Measurements from ENCODE around the gene STAT5A.

STAT5A gene

GRCh38 chr17:42266918-42267766, 21.2 kb upstream of the STAT5A start:
- no peak overlapping the region for H3K4me3 ChIP-seq (ENCODE audit: low read depth, low read length)

- H3K4me3 ChIP-seq (ENCODE audit: low read depth, low read length): no peak overlapping the region
These were observed 20.1 kb upstream of the STAT5A start for GRCh38 chr17:42268236-42268635.

- no peak overlapping the region for H3K4me3 ChIP-seq (ENCODE audit: low read depth, low read length)
These were observed 18.1 kb upstream of the STAT5A start for GRCh38 chr17:42270170-42270535.

GRCh38 chr17:42270596-42270995, 17.7 kb upstream of the STAT5A start:
- no peak overlapping the region for H3K4me3 ChIP-seq (ENCODE audit: low read depth, low read length)

- no peak overlapping the region for H3K4me3 ChIP-seq (ENCODE audit: low read depth, low read length)
These were observed 17.1 kb upstream of the STAT5A start for GRCh38 chr17:42271006-42271778.

- no peak overlapping the region for H3K4me3 ChIP-seq (ENCODE audit: low read depth, low read length)
These were observed 16.6 kb upstream of the STAT5A start for GRCh38 chr17:42271779-42272035.

GRCh38 chr17:42272162-42272907, 16.0 kb upstream of the STAT5A start:
- no peak overlapping the region for H3K4me3 ChIP-seq (ENCODE audit: low read depth, low read length)

- no peak overlapping the region for H3K4me3 ChIP-seq (ENCODE audit: low read depth, low read length)
These were observed 14.6 kb upstream of the STAT5A start for GRCh38 chr17:42273474-42274252.

GRCh38 chr17:42274253-42274542, 14.1 kb upstream of the STAT5A start:
- no peak overlapping the region for H3K4me3 ChIP-seq (ENCODE audit: low read depth, low read length)

- H3K4me3 ChIP-seq (ENCODE audit: low read depth, low read length): peak overlapping the region; percentile 79
These were observed 13.3 kb upstream of the STAT5A start for GRCh38 chr17:42274812-42275526.

GRCh38 chr17:42275527-42276358, 12.6 kb upstream of the STAT5A start:
- H3K4me3 ChIP-seq (ENCODE audit: low read depth, low read length): peak overlapping the region; percentile 79

GRCh38 chr17:42276359-42276608, 12.0 kb upstream of the STAT5A start, which contains the start of gene STAT5B:
STAT5B (minus strand) TSS chr17:42276391; CDS start chr17:42232127, 44,264 bp downstream.
- H3K4me3 ChIP-seq (ENCODE audit: low read depth, low read length): peak within 1 kb of the TSS; percentile 79

GRCh38 chr17:42276609-42277341, 11.5 kb upstream of the STAT5A start:
- peak overlapping the region; percentile 79 for H3K4me3 ChIP-seq (ENCODE audit: low read depth, low read length)

GRCh38 chr17:42277342-42277712, 11.0 kb upstream of the STAT5A start:
- no peak overlapping the region for H3K4me3 ChIP-seq (ENCODE audit: low read depth, low read length)

GRCh38 chr17:42279776-42280630, 8.3 kb upstream of the STAT5A start:
- H3K4me3 ChIP-seq (ENCODE audit: low read depth, low read length): no peak overlapping the region

GRCh38 chr17:42281571-42282096, 6.7 kb upstream of the STAT5A start:
- no peak overlapping the region for H3K4me3 ChIP-seq (ENCODE audit: low read depth, low read length)

- no peak overlapping the region for H3K4me3 ChIP-seq (ENCODE audit: low read depth, low read length)
These were observed 5.7 kb upstream of the STAT5A start for GRCh38 chr17:42282478-42283080.
